SU-DHL-6 (cell line): ENCODE measurements around the gene ARFGAP3.

ENCODE experiments used
- H2AFZ ChIP-seq: fragments of 200-600 bp; sonication (generic); 2 replicates; pipeline ENCODE4 v1.6.1; 2014; ENCODE audit warnings: low read depth, mild to moderate bottlenecking, moderate library complexity, mixed read lengths, antibody characterized with exemption, low read length; ENCODE audit not compliant: severe bottlenecking
- H3F3A ChIP-seq: fragments of 200-600 bp; shearing (Covaris generic); 2 replicates; pipeline ENCODE4 v1.6.0; 2016; ENCODE audit warnings: antibody characterized with exemption, mild to moderate bottlenecking; ENCODE audit not compliant: insufficient read depth
- H3K27ac ChIP-seq: fragments of 200-600 bp; sonication (generic); 2 replicates; pipeline ENCODE4 v1.5.1; 2016; ENCODE audit warnings: low read depth, mild to moderate bottlenecking, low read length, moderate library complexity, mixed read lengths
- H3K27me3 ChIP-seq: fragments of 200-600 bp; sonication (generic), shearing (Covaris generic); 2 replicates; pipeline ENCODE4 v1.6.0; 2014; ENCODE audit warnings: mild to moderate bottlenecking, low read length
- H3K36me3 ChIP-seq: fragments of 200-600 bp; sonication (generic); 2 replicates; pipeline ENCODE4 v1.6.1; 2014; ENCODE audit warnings: mild to moderate bottlenecking, low read length, mixed read lengths
- H3K4me2 ChIP-seq: fragments of 300-600, 200-600 bp; shearing (Covaris generic), sonication (generic); 2 replicates; pipeline ENCODE4 v1.6.0; 2014; ENCODE audit warnings: low read length, low read depth, mild to moderate bottlenecking; ENCODE audit not compliant: poor library complexity, severe bottlenecking
- H3K4me3 ChIP-seq: fragments of 200-600 bp; sonication (generic); 2 replicates; pipeline ENCODE4 v1.5.1; 2014; ENCODE audit warnings: antibody characterized with exemption, low read length, mild to moderate bottlenecking, mixed read lengths; ENCODE audit not compliant: insufficient read depth, poor library complexity, severe bottlenecking
- H3K79me2 ChIP-seq: fragments of 200-600 bp; sonication (generic); 2 replicates; pipeline ENCODE4 v1.6.1; 2014; ENCODE audit warnings: mild to moderate bottlenecking, low read length, moderate library complexity; ENCODE audit not compliant: insufficient read depth
- H3K9ac ChIP-seq: fragments of 200-600 bp; sonication (generic); 2 replicates; pipeline ENCODE4 v1.7.0; 2014; ENCODE audit warnings: mild to moderate bottlenecking, low read length
- H3K9me2 ChIP-seq: fragments of 200-600 bp; sonication (generic); replicated peaks from 2 replicates; pipeline ENCODE4 v1.6.1; 2014; ENCODE audit warnings: low read length; ENCODE audit not compliant: insufficient read depth
- H3K9me3 ChIP-seq: fragments of 200-600 bp; sonication (generic); 2 replicates; pipeline ENCODE4 v1.6.1; 2014; ENCODE audit warnings: low read length, mixed read lengths; ENCODE audit not compliant: insufficient read depth
- H4K20me1 ChIP-seq: fragments of 200-600 bp; sonication (generic); 2 replicates; pipeline ENCODE4 v1.6.1; 2014; ENCODE audit warnings: low read depth, mild to moderate bottlenecking, antibody characterized with exemption, low read length, moderate library complexity, mixed read lengths
- EZH2phosphoT487 ChIP-seq: fragments of 200-600 bp; sonication (generic), shearing (Covaris generic); conservative IDR thresholded peaks from 2 replicates; pipeline ENCODE4 v1.6.1; 2018; ENCODE audit warnings: mild to moderate bottlenecking, antibody characterized with exemption, low read length, moderate library complexity, mixed read lengths
- TF ChIP-seq, protein P1 (sequence below): fragments of 200-600 bp; sonication (generic); IDR thresholded peaks from one replicate; pipeline ENCODE4 v1.5.1; 2017; ENCODE audit warnings: antibody characterized with exemption, mild to moderate bottlenecking, low read length, moderate library complexity; ENCODE audit not compliant: insufficient read depth, poor library complexity, severe bottlenecking

ARFGAP3 gene

GRCh38 chr22:42891696-42892095, 34.6 kb upstream of the ARFGAP3 start:
- Histone ChIP-seq H3K36me3 (no peaks in the 10 kb centered on the region), H3K27ac (no peak overlapping the region)

DNA sequence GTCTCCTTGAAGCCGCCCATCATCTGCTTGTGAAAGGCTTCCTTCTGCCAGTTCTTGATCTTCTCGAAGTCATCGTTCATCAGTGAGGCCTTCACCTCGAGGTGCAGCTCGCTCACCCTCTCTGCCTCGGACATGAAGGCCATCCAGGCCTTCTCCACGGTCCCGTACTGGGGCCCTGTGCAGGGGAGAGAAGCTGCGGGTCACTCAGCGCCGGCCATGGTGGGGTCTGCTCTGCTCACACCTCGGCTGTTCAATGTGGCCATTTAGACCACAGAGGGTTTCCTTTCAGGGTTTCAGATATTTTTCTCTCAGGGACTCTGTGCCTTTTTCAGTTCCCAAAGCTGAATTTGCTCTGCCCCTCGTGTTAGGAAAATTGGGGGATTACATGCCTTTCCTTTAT, 33.9 kb upstream of the ARFGAP3 start:
- no peaks in the 10 kb centered on the region for H4K20me1 ChIP-seq
- no peak overlapping the region for H3K9ac ChIP-seq
- H3K9me3 ChIP-seq = no peaks in the 10 kb centered on the region
- no peak overlapping the region for H2AFZ ChIP-seq
- H3K36me3 ChIP-seq = no peaks in the 10 kb centered on the region
- H3K27ac ChIP-seq = no peak overlapping the region
- no peaks in the 10 kb centered on the region for H3F3A ChIP-seq
- no peaks in the 10 kb centered on the region for H3K9me2 ChIP-seq
- no peak for TF ChIP-seq EZH2phosphoT487
- TF ChIP-seq, protein P1, sequence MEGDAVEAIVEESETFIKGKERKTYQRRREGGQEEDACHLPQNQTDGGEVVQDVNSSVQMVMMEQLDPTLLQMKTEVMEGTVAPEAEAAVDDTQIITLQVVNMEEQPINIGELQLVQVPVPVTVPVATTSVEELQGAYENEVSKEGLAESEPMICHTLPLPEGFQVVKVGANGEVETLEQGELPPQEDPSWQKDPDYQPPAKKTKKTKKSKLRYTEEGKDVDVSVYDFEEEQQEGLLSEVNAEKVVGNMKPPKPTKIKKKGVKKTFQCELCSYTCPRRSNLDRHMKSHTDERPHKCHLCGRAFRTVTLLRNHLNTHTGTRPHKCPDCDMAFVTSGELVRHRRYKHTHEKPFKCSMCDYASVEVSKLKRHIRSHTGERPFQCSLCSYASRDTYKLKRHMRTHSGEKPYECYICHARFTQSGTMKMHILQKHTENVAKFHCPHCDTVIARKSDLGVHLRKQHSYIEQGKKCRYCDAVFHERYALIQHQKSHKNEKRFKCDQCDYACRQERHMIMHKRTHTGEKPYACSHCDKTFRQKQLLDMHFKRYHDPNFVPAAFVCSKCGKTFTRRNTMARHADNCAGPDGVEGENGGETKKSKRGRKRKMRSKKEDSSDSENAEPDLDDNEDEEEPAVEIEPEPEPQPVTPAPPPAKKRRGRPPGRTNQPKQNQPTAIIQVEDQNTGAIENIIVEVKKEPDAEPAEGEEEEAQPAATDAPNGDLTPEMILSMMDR = no peak
- H3K79me2 ChIP-seq = no peaks in the 10 kb centered on the region
- H3K27me3 ChIP-seq = no peaks in the 10 kb centered on the region
- H3K4me2 ChIP-seq = no peak overlapping the region
- no peak overlapping the region for H3K4me3 ChIP-seq

More at GRCh38 chr22:42891696-42892095, 34.6 kb upstream of the ARFGAP3 start:
- Histone ChIP-seq H3K4me2 (no peak overlapping the region), H3K9ac (no peak overlapping the region), H2AFZ (no peak overlapping the region), H3K79me2 (no peaks in the 10 kb centered on the region), H3K27me3 (no peaks in the 10 kb centered on the region), H3K9me2 (no peaks in the 10 kb centered on the region), H4K20me1 (no peaks in the 10 kb centered on the region), H3K9me3 (no peaks in the 10 kb centered on the region), H3F3A (no peaks in the 10 kb centered on the region), H3K4me3 (no peak overlapping the region)
- no peak for TF ChIP-seq EZH2phosphoT487
- TF ChIP-seq, protein P1 = no peak

DNA sequence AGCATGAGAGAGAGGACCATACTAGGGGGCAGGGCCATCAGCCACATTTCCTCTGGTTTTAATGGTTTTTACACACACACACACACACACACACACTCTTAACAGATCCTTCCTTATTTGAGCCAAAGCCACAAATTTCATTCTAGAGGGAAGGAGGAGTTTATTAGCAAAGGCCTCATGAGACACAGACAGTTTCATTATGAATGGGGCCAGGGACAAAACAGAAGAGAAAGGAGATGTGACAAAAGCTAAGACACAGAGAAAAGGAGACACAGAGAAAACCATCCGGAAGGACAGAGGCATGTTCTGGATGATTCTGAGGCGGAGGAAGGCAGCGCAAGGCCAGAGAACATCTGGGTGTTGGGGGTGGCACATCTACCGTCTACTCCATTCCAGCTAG, 32.2 kb upstream of the ARFGAP3 start:
- H4K20me1 ChIP-seq = no peaks in the 10 kb centered on the region
- no peak overlapping the region for H3K4me2 ChIP-seq
- no peak for TF ChIP-seq EZH2phosphoT487
- TF ChIP-seq, protein P1 = no peak
- H2AFZ ChIP-seq = no peak overlapping the region
- no peak overlapping the region for H3K27ac ChIP-seq
- H3K9me2 ChIP-seq = no peaks in the 10 kb centered on the region
- H3K9ac ChIP-seq = no peak overlapping the region
- H3F3A ChIP-seq = no peaks in the 10 kb centered on the region
- no peak overlapping the region for H3K4me3 ChIP-seq
- no peaks in the 10 kb centered on the region for H3K79me2 ChIP-seq
- no peaks in the 10 kb centered on the region for H3K36me3 ChIP-seq
- no peaks in the 10 kb centered on the region for H3K9me3 ChIP-seq
- H3K27me3 ChIP-seq = no peaks in the 10 kb centered on the region
